ENCODE measurements around the gene SHOC2.
A peak's percentile ranks its signal among the peaks of the same experiment; 100 is the strongest.

Gene SHOC2

DNA sequence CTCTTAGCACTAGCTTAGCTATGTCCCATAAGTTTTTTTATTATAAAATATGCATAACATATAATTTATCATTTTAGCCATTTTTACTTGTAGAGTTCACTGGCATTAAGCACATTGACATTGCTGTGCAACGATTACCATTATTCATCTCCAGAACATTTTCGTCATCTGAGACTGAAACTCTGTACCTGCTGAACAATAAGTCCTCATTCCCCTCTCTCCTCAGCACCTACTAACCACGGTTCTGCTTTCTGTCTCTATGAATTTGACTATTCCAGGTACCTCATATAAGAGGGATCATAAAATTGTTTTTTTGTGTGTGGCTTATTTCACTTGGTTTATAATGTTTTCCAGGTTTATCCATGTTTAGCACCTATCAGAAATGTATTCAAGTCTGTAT, 64.1 kb downstream of the SHOC2 start:
- ATAC-seq (no peak), DNase-seq (no peak)

DNA sequence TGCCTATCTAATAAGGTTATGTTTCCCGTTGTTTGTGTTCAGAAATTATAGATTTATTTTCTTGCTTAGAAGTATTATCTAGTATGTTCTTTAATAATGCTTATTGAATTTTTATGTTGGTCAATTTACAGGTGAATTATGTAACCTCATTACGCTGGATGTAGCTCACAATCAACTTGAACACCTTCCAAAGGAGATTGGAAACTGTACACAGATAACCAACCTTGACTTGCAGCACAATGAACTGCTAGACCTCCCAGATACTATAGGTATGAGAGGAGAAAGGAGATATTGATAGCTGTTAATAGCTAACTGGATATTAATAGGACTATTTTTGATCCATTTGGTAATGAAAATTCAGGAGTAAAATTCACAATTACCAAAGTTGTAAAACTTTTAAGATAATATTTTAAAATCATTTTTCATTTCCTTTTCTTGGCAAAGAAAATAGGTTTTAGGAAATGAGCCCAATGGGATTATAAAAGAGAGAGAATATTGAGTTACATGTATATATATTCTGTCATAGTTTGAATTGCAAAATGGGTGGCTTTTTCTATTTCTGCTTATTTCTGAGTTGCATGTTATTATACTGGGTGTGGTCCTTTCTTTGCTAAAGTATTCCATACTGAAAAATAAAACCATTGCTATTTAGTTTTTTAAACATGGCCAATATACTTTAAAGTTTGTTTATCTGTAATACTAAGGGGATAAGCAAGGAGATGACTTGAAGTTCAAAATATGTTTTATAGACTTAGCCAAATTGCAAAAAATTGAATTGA, 66.3 kb downstream of the SHOC2 start:
- no peak for DNase-seq
- ATAC-seq, result no peak

DNA sequence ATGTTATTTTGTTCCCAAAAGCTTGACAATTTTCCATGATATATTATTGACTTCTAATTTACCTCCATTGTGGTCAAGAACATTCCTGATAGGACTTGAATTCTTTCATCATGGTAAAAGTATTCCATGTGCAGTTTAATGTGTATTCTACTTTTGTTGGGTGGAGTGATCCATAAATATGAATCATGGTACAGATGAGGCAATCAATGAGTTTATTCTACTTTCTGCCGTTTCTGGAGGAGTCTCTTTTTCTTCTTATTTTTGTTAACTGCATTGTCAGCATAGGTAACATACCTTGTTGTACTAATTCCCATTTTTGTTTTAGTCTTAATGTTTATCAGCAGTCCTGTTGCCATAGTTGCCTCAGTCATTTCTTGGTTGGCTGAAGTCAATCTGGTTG, 69.6 kb downstream of the SHOC2 start:
- DNase-seq, result no peak
- ATAC-seq, result no peak

DNA sequence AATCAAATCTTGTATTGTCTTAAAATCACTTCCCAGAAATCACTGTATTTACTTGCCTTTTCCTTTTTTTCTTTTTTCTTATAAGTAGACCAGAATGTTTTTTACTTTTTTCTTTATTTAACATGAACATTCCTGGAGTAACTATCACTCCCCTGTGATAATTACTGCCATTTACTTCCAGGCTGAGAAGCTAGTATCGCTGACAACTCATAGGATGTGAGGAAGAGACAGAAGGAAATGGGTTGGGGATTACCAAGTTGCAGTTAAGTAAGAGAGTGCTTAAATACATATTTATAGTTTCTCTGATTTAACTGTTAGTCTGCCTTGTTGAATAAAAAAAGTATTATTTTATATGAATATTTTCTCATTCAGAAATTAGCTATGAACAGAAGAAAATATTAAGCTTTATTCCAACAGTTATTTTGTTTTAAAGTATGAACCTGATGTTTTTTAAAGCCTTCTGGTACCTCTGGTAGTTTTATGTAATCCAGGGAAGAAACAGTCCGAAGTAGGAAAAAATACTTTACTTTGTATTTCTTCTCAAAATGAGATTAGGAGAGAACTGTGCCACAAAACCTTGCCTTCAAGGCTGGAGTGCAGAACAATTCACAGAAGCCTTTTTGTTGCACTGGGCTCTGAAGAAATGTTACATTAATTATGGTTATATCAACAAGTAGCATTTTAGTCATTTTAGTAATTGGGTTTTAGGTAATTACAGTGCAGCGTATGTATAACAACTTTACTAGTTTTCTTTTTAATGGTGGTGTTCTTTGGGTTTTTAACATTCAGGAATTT, 72.8 kb downstream of the SHOC2 start:
- ATAC-seq (no peak), DNase-seq (no peak)

DNA sequence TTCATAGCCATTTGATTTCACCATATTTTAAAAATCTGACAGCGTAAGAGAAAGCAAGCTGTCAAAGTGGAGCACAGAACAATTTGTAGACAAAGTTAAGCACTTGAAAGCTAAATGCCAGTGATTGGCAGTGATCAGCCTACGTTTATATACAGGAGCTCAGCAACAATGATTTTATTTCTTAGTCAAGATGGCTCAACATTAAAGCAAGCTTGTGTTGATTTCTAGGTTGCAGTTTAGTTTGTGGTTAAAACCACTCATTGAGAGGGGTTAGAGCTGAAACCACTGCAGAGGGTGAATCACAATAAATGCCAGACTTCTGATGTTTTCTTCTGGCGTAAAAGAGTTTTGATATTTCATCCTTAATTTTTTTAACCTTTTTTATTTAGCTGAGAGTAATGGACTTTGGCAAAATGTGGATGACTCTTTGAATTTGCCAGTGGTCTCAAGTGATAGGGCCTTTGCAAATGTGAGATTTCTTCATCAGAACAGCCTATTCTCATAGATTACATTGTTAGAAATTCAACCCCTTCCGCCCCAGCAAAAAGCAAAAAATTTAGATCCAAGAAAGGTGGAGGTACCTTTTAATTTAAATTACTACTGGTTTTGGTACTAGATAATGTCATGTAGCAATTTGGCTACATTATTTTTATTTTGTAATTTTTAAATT, 73.8 kb downstream of the SHOC2 start:
- DNase-seq, result no peak
- ATAC-seq, result peak; percentile 100

DNA sequence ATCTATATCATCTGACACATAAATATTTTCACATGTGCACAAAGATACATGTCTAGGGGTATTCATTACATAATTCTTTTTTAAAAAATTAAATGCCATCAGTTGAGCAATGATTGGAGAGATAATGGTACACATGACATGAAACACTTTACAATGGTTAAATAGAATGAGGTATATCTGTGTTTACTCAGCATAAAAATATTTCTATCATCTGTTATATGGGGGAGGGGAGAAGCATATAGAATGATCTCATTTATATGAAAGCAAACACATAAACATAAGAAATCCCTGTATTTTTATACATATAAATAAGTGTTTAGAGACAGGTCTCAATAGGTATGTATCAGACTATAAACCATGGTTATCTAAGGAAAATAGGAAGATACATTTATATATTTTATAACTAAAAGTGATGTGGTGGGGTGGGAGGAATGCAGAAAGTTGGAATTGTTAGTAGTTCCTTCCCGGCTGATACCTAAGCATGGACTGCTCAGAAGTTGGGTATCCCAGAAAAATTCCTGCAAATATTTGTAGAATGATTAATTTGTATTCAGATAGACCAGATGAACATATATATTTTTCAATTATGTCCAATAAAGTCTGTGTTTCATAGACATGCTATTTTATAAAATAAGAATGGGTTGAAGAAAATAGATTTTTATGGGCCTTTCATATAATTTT, 75.1 kb downstream of the SHOC2 start:
- DNase-seq (no peak), ATAC-seq (no peak)

DNA sequence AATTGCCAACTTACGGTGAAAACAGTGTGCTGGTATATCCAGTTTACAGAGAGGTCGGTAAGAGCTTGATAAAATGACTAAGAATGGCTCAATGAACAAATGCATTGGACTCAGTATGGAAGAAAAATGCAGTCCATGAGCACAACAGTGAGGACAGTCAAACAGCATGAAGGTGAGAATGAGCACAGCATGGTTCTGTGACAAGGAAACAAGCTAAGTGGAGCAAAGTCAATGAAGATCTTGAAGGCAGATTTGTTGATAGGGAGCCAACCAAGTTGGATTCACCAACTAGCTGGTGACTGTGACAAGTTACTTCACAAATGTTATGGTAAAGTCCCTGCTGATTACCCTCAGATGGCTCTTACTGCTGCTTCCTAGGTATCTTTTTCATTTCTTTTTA, 75.9 kb downstream of the SHOC2 start:
- DNase-seq (no peak), ATAC-seq (no peak)

DNA sequence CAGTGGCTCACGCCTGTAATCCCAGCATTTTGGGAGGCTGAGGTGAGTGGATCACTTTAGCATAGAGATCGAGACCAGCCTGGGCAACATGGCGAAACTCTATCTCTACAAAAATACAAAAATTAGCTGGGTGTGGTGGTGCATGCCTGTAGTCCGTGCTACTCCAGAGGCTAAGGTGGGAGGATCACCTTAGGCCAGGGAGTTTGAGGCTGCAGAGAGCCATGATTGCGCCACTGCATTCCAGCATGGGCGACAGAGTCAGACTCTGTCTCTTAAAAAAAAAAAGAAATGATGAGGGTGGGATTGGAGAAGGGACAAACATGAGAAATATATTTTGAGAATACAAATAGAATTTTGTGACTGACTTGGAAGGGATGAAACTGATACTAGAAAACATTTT, 76.9 kb downstream of the SHOC2 start:
- no peak for DNase-seq

DNA sequence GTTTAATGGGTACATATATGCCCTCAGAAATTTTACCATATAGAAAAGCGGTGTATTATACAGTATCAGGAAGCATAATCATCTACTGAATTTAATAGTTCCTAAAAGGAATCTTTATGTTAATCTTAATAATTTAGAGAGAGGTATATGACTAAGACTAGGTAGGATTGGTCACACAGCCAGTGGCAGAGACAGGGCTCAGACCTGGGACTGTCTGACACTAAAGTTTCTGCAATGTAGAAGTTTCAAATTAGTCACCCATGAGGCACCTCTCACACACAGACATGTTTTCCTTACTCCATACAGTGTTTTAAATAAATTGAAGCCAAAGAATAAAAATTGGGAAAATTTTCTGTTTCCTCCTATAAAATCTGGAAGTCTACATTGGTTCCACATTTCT, 84.6 kb downstream of the SHOC2 start:
- DNase-seq (no peak), ATAC-seq (peak; percentile 69)

More for the DNA sequence above, 76.9 kb downstream of the SHOC2 start:
- ATAC-seq, result no peak

DNA sequence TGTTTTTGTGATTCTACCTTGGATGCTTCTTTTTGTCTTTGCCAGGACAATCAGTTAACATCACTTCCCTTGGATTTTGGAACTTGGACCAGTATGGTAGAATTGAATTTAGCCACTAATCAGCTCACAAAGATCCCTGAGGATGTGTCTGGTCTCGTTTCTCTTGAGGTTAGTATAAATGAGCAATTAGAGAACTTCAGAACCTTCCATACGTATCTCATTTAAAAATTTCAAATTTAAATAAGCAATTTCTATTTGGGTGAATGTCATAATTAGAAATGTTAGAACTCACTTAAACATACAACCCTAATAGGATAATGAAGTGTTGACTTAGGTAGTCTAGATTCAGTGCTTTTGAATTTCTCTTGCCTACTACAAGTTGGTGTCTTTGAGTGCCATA, 88.1 kb downstream of the SHOC2 start:
- ATAC-seq (no peak), DNase-seq (no peak)

DNA sequence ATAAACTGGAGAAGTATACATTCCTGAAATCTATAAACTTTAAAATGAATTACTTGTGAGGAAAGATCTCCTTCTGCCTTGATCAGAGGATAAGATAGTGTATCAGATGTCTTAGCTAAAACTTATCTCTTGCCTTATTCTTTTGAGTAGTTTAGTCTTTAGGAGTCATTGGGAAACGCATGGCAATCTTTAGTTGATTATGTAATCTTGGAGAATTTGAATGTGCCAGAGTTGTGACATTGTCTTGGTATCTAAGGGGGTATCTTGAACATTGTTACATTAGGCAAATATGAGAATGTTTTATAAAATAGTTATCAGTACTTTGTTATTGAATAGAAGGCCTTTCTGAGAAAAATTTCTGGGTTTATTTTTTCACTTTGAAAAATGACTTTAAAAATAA, 95.8 kb downstream of the SHOC2 start:
- ATAC-seq (no peak), DNase-seq (no peak)

DNA sequence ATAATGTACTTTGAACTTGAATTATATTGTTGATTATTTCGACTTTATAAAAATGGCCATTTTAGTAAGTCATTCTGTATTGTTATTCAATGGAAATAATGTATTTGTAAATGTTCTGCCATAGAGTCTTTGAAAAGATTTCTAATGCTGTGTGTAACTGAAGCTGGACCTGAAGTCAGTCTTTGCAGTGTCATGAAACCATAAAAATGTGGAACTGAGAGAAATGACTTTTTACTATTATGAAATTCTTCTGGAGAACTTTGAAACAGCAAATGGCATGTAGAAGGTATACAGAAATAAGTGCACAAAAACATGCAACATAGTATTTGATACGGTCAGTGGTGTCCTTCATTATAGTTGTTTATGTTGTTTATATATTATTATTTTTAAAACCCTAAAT, 97.7 kb downstream of the SHOC2 start:
- DNase-seq, result no peak
- no peak for ATAC-seq

DNA sequence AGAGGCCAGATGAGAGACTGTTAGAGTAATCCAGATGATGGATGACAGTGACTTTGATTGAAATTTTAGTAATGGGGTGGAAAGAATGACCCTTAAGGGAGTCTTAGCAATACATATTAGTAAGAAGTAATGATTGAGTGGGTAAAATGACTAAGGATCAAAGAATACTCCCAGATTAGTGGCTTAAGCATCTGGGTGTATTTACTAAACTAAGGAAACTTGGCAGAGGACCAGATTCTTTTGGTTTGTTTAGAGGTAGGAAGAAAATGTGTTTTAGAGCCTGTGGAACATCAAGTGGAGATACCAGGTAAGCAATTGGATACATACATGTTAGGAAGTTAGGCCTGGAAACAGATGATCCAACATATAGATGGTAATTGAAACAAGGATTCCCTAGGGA, 98.6 kb downstream of the SHOC2 start:
- DNase-seq (no peak), ATAC-seq (no peak)

DNA sequence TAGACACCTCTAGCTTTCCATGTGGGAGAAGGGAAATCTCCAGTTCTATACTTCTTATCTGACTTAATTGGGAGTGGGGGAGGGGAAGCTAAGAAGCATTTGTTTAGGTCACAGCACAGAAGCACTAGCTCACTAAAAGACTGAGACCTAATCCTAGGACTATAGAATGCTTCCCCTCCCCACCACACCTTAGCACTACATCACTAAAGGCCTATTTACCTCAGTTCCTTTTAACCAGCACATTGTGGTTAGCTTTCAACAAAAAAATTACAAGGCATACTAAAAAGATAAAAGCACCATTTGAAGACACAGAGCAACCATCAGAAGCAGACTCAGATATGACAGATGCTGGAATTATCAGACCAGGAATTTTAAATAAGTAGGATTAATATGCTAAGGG, 103.7 kb downstream of the SHOC2 start:
- DNase-seq, result no peak
- ATAC-seq, result no peak

DNA sequence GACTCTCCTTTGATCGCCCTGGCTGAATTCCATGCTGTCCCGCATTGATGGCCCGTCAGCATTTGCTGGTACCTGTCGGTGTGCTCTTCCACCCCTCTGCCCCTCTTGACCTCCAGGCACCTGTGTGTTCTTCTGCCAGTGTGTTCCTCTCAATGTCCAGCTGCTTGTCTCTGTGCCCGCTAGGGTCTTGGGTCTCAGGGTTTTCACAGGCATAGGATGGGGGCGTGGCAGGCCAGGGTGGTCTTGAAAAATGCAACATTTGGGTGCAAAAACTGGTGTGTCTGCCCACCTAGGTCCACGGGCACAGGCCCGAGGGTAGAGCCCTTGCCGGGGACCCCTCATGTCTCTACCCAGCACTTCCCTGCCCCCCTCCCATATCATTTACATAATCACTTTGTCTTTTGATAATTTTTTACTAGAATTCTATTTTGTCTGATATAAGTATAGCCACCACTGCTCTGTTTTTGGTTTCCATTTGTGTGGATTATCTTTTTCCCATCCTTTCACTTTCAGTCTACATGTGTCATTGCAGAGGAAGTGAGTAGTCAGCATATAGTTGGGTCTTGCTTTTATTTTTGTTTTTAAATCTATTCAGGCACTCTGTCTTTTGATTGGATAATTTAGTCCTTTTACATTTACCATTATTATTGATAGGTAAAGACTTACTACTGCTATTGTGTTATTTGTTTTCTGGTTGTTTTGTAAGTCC, 110.8 kb downstream of the SHOC2 start:
- ATAC-seq, result peak; percentile 59
- DNase-seq, result no peak

DNA sequence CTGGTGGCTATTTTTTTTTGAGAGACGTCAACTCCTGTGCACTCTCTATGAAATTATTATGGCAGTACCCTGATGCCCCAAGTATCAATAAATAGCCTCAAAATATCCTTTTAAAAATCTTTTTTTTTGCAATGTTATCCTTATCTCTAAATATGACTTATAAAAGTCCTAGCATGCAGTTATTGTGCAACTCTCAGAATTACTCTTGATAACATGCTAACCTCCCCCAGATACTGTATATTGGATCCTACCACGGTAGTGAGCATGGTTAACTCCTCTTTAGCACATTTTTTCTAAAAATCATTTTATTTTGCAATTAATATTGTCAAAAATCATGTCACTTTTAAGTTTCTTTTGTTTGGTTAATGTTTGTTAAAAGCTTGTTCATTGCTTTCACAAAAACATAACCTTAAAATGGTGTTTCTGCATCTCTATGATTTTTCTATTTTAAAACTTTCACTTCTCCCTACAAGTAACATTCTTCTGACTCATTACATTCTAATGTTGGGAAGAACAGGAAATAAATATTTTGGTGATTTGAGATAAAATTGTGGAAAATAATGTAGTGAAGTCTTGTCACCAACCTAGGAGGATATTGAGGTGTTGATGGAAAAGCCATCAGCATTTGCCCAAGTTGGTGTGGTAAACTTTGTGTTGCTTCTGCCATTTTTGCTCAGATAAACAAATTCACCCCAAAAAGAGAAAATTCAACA, 115.3 kb downstream of the SHOC2 start:
- ATAC-seq (no peak), DNase-seq (no peak)

DNA sequence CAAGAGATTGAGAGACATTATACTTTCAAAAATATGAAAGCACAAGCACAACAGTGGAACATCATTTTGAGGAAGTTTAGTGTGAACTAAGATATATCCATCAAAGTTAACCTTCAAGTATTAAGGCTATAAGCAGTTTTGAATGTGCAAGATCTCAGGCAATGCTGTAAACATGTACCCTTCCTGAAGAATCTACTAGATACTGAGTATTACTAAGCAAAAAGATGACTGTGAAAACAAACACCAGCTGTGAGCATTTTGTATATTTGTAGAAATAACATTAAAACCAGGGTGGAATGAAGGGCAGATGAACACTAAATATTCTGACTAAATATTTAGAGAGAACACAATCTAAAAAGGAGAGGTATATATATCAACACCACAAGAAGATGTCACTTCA, 116.1 kb downstream of the SHOC2 start:
- ATAC-seq, result no peak
- no peak for DNase-seq

DNA sequence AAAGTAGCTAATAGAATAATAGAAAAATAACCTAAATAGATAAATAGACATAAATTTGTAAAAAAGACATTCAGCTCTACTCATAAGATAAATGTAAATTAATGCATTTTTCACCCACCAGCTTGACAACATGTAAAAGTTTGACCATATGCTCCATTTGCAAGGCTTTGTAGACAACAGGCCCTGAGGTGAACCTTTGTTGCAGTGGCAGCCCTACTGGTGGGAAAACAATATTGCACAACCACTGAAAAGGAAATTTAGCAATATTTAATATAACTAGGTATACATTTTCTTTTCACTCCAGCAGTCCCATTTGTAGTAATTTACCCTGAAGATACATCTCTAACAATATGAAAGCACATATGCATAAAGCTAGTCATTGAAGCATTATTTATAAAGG, 118.5 kb downstream of the SHOC2 start:
- no peak for DNase-seq
- ATAC-seq, result no peak

DNA sequence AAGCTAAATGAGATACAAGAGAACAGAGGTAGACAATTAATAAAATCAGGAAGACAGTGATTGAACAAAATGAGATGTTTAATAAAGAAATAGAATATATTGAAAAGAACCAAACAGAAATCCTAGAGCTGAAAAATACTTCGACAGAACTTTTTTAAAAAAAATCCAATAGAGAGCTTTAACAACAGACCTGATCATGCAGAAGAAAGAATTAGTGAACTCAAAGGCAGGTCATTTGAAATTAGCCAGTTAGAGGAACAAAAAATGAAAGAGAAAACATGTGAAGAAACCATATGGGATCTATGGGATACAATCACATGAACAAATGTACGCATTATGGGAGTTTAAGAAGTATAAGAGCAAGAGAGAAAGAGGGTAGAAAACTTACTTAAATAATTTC, 120.1 kb downstream of the SHOC2 start:
- DNase-seq, result no peak
- ATAC-seq, result no peak

DNA sequence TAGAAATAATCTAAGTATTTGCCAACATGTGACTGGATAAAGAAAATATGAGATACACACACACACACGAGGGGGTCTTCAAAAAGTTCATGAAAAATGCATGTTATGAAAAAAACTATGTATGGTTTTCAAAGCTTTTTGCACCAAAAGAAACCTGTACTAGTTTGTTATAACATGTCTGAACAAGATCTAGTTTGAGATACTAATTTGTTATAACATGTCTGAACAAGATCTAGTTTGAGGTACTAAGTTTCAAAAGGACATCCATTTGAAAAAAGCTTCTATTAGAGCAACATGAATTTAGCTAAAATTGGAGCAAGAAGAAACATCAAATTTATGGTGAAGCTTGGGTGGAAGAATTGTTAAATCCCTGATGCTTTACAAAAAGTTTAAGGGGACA, 137.6 kb downstream of the SHOC2 start:
- ATAC-seq, result no peak
- DNase-seq, result no peak
